K562 (cell line): ENCODE results near the gene SULT6B1. TPM values are rescaled to one million over a fixed set of nuclear protein-coding genes. Genes with fewer than 3 reads are reported as not detected.
A peak's percentile ranks its signal among the peaks of the same experiment; 100 is the strongest.

ENCODE experiments used
- ATAC-seq: fragments of 200-7000 bp; cut with Tn5 transposase; 3 replicates; pipeline ENCODE4 v1.9.1; 2020; ENCODE audit warnings: moderate library complexity
- BruUV-seq: library from RNA; stranded (reverse); fragments of 400-500 nt; replicated peaks from 2 replicates; lab custom pipeline; 2021; lab: Mats Ljungman, UMichigan
- CTCF ChIA-PET: fragments of 300-600 bp; formaldehyde crosslinking; extraction: SDS; loops from one replicate; lab custom pipeline; 2021; ENCODE audit warnings: low intra/inter-chr PET ratio; lab: Yijun Ruan, JAX
- POLR2A ChIA-PET: fragments of 300-600, 350-650 bp; sonication (Branson Sonifier 250); formaldehyde crosslinking; extraction: SDS; loops from one replicate; lab custom pipeline; 2021; ENCODE audit warnings: antibody characterized with exemption, inconsistent platforms; lab: Yijun Ruan, JAX
- DNase-seq, 4 experiments: peaks; one replicate each; pipeline versions ENCODE4 v3.0.0 to v3.0.0-alpha.2; 2011 to 2018; ENCODE audit warnings: low spot score in 3 of 4, mixed read lengths in 3 of 4; ENCODE audit errors: extremely low read depth in 1 of 4
- FAIRE-seq: peaks from 2 replicates; lab custom pipeline; 2011; peaks lifted over from hg19 to GRCh38; lab: Jason Lieb, UNC
- H2AFZ ChIP-seq: 2 replicates; pipeline ENCODE4 v1.6.0; 2011; ENCODE audit warnings: low read depth, low read length, control low read depth, inconsistent platforms
- H3K27ac ChIP-seq: fragments of 200-600 bp; 3 replicates; pipeline ENCODE4 v1.8.0; 2011; ENCODE audit warnings: low read depth, mild to moderate bottlenecking, control low read depth, inconsistent platforms, low read length, moderate library complexity, mixed read lengths; ENCODE audit errors: extremely low read depth
- H3K27me3 ChIP-seq, 2 experiments: fragments of 300-600 bp in 1 of 2; 2 replicates in 1 of 2; 3 replicates in 1 of 2; pipeline versions ENCODE4 v1.6.0 to v1.8.0; 2011; ENCODE audit warnings: inconsistent platforms in 2 of 2, low read length in 2 of 2, mild to moderate bottlenecking in 1 of 2, mixed read lengths in 1 of 2, moderate library complexity in 1 of 2; ENCODE audit not compliant: control insufficient read depth in 2 of 2, insufficient read depth in 2 of 2
- H3K36me3 ChIP-seq: fragments of 300-600 bp; 3 replicates; pipeline ENCODE4 v1.8.0; 2011; ENCODE audit warnings: mild to moderate bottlenecking, low read length, inconsistent platforms; ENCODE audit not compliant: control insufficient read depth, insufficient read depth
- H3K4me1 ChIP-seq, 2 experiments: fragments of 200-600 bp in 1 of 2; replicated peaks in 1 of 2; 2 replicates in 1 of 2; 3 replicates in 1 of 2; pipeline versions ENCODE4 v1.5.1 to v1.8.0; 2011; ENCODE audit warnings: inconsistent platforms in 2 of 2, low read length in 2 of 2, mild to moderate bottlenecking in 1 of 2, mixed read lengths in 1 of 2, moderate library complexity in 1 of 2; ENCODE audit not compliant: control insufficient read depth in 2 of 2, insufficient read depth in 2 of 2
- H3K4me2 ChIP-seq: 2 replicates; pipeline ENCODE4 v1.6.1; 2011; ENCODE audit warnings: low read length, control low read depth, inconsistent platforms, mixed read lengths; ENCODE audit not compliant: insufficient read depth
- H3K4me3 ChIP-seq: fragments of 200-600 bp; sonication (generic), shearing (Covaris generic); 2 replicates; pipeline ENCODE4 v1.5.1; 2016; ENCODE audit warnings: control low read depth, inconsistent platforms
- H3K79me2 ChIP-seq: fragments of 200-600 bp; 3 replicates; pipeline ENCODE4 v1.8.0; 2011; ENCODE audit warnings: low read length, inconsistent platforms; ENCODE audit not compliant: control insufficient read depth, insufficient read depth
- H3K9ac ChIP-seq, 2 experiments: 2 replicates each; pipeline versions ENCODE4 v1.6.0 to v1.6.1; 2011; ENCODE audit warnings: low read depth in 2 of 2, low read length in 2 of 2, control low read depth in 1 of 2, inconsistent platforms in 1 of 2, mild to moderate bottlenecking in 1 of 2, mixed read lengths in 1 of 2; ENCODE audit not compliant: insufficient read depth in 1 of 2
- H3K9me1 ChIP-seq: one replicate; pipeline ENCODE4 v1.6.0; 2011; ENCODE audit warnings: inconsistent platforms, mild to moderate bottlenecking, low read length, moderate library complexity; ENCODE audit not compliant: control insufficient read depth, insufficient read depth
- H3K9me3 ChIP-seq: replicated peaks from 2 replicates; pipeline ENCODE4 v1.5.1; 2011; ENCODE audit warnings: low read depth, low read length, inconsistent platforms; ENCODE audit not compliant: control insufficient read depth, insufficient read depth
- H4K20me1 ChIP-seq: replicated peaks from 2 replicates; pipeline ENCODE4 v1.6.1; 2011; ENCODE audit warnings: low read length, inconsistent platforms, mixed read lengths; ENCODE audit not compliant: control insufficient read depth, insufficient read depth
- TRIM24 ChIP-seq, 2 experiments: fragments of 450-650 bp; IDR thresholded peaks; 2 replicates each; pipeline ENCODE4 v1.6.1; 2016
- TRIM28 ChIP-seq: fragments of 450-650 bp; IDR thresholded peaks from 2 replicates; pipeline ENCODE4 v1.6.1; 2017
- ZNF644 ChIP-seq: fragments of 200-800 bp; sonication (Bioruptor generic); IDR thresholded peaks from 2 replicates; pipeline ENCODE4 v1.6.1; 2016; ENCODE audit warnings: low read depth, missing genetic modification characterization, missing compliant biosample characterization
- WGBS: fragments of 100-300 bp; shearing (Covaris generic); methylation state at CpG from one replicate; pipeline ENCODE4 v1.1.6; 2016; ENCODE audit warnings: low coverage, mixed read lengths; ENCODE audit not compliant: insufficient coverage; ENCODE audit errors: missing lambda C conversion rate; 5-methylcytosine and 5-hydroxymethylcytosine counted together
- in situ Hi-C: fragments of 300-500 bp; cut with MboI; formaldehyde crosslinking; loops from 4 replicates; pipeline ENCODE4 v1.15.0; 2018; ENCODE audit warnings: inconsistent platforms, mixed read lengths
- intact Hi-C: fragments of 100-400 bp; cut with micrococcal nuclease; formaldehyde crosslinking; loops from 2 replicates; pipeline ENCODE4 v1.14.2; 2022
- polyA plus RNA-seq, 8 experiments: library from polyadenylated mRNA; depleted of rRNA in 4 of 8; stranded (reverse) in 5 of 8; unstranded in 3 of 8; fragments of >200 nt; fragmentation: Nextera tagmentation in 2 of 8; fragmentation: Illumina TruSeq in 1 of 8; extraction: Ambion mirVana in 2 of 8; extraction: Trizol in 1 of 8; gene quantifications; 2 replicates each; pipeline versions ENCODE4 v1.2.1 to v1.2.3, GENCODE V29; 2011 to 2014; ENCODE audit warnings: inconsistent platforms in 1 of 8, missing spikeins in 1 of 8
- total RNA-seq, 7 experiments: library from RNA; depleted of rRNA in 6 of 7; stranded (reverse); fragments of >200 nt in 6 of 7; fragmentation: Illumina TruSeq in 2 of 7; extraction: Trizol in 2 of 7; gene quantifications; 2 replicates each; pipeline versions ENCODE4 v1.2.1 to v1.2.3, GENCODE V29; 2011 to 2021; ENCODE audit warnings: low replicate concordance in 1 of 7
- TF ChIP-seq, protein P1 (sequence below): fragments of 450-650 bp; IDR thresholded peaks from 2 replicates; pipeline ENCODE4 v1.6.1; 2018; ENCODE audit warnings: mild to moderate bottlenecking, low read depth; ENCODE audit not compliant: partially characterized antibody
- TF ChIP-seq, protein P2 (sequence below): fragments of 250-450 bp; sonication (Bioruptor Pico); IDR thresholded peaks from 2 replicates; pipeline ENCODE4 v1.8.0; 2022; ENCODE audit warnings: moderate library complexity, mild to moderate bottlenecking, inconsistent platforms

Gene SULT6B1
- total and polyA plus RNA-seq, 9 of the 15 experiments (the other 6 are each of a cell fraction or from before 2014, with no cell fraction given), result not detected

DNA sequence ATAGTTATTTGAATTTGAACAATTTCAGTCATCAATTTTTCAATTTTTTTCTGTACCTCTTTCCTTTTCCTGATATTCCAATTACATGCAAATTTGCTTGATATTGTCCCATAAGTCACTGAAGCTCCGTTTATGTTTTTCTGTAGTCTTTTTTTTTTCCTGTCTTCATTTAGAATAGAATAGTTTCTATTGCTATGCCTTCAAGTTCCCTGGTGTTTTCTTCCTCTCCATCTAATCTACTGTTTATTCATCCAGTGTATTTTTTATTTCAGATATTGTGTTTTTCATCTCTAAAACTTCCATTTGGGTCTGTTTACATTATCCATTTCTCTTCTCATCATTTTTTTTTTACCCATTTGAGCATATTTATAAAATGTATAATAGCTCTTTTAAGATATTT, 23.7 kb downstream of the SULT6B1 start:
- ChIA-PET CTCF (interaction anchor here (0.5 to 0.7 kb wide), 2 partner anchors 164 to 305 kb away, joined by 3 read pairs; no protein-coding TSS in a partner anchor), POLR2A (no interaction called here)
- DNase-seq, result no peak
- H3K27me3 ChIP-seq, result no peaks in the 10 kb centered on the region
- H3K4me3 ChIP-seq, result no peak overlapping the region
- TF ChIP-seq, protein P1, sequence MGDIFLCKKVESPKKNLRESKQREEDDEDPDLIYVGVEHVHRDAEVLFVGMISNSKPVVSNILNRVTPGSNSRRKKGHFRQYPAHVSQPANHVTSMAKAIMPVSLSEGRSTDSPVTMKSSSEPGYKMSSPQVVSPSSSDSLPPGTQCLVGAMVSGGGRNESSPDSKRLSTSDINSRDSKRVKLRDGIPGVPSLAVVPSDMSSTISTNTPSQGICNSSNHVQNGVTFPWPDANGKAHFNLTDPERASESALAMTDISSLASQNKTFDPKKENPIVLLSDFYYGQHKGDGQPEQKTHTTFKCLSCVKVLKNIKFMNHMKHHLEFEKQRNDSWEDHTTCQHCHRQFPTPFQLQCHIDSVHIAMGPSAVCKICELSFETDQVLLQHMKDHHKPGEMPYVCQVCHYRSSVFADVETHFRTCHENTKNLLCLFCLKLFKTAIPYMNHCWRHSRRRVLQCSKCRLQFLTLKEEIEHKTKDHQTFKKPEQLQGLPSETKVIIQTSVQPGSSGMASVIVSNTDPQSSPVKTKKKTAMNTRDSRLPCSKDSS, result peak; percentile 54
- TF ChIP-seq ZNF644 (tag) (no peak), TRIM24 (IDR thresholded peaks at IDR 0.05) (0 out of 4 replicates have a peak, but pooled peaks of 1 of the 2 experiments have one; percentile 22), TRIM28 (peak; percentile 71; the same call in 1 of the 2 replicates)
- TF ChIP-seq, protein P2, sequence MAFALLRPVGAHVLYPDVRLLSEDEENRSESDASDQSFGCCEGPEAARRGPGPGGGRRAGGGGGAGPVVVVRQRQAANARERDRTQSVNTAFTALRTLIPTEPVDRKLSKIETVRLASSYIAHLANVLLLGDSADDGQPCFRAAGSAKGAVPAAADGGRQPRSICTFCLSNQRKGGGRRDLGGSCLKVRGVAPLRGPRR (CRISPR knock-in tag), result no peak
- no peaks in the 10 kb centered on the region for H3K9me1 ChIP-seq
- H2AFZ ChIP-seq, result no peak overlapping the region
- H3K4me2 ChIP-seq, result no peak overlapping the region
- intact Hi-C loops, result loop anchor here (5.0 to 10.0 kb wide), 4 partner anchors 118 to 710 kb away; no protein-coding TSS in a partner anchor
- H3K9me3 ChIP-seq, result peaks cover 8% of the 10 kb centered on the region
- H3K4me1 ChIP-seq, result no peaks in the 10 kb centered on the region
- BruUV-seq, result no TSS peak
- FAIRE-seq, result no peak
- H3K36me3 ChIP-seq, result no peaks in the 10 kb centered on the region
- H3K79me2 ChIP-seq, result no peaks in the 10 kb centered on the region
- H3K9ac ChIP-seq, result no peak overlapping the region
- WGBS, result 0% methylated on average over 1 of the region's 1 CpG
- no peaks in the 10 kb centered on the region for H4K20me1 ChIP-seq
- H3K27ac ChIP-seq, result no peak overlapping the region
- no peak for ATAC-seq
- in situ Hi-C loops, result no loop called here
